H1 (cell line): Measurements from ENCODE around the gene ZNF135. TPM values are rescaled to one million over a fixed set of nuclear protein-coding genes. Genes with fewer than 3 reads are reported as not detected.

ENCODE experiments used
- CTCF ChIA-PET: fragments of 300-600 bp; sonication (Branson Sonifier 250); formaldehyde crosslinking; loops from one replicate; lab custom pipeline; 2021; ENCODE audit not compliant: partially characterized antibody; lab: Charles Lee
- POLR2A ChIA-PET: fragments of 300-600 bp; sonication (Branson Sonifier 250); formaldehyde crosslinking; loops from one replicate; lab custom pipeline; 2021; ENCODE audit warnings: inconsistent platforms; ENCODE audit not compliant: partially characterized antibody; lab: Charles Lee
- DNase-seq, 2 experiments: peaks; one replicate each; pipeline versions ENCODE4 v3.0.0 to v3.0.0-alpha.2; 2010 to 2022; ENCODE audit warnings: low spot score in 2 of 2, low read depth in 1 of 2, mixed read lengths in 1 of 2
- FAIRE-seq: peaks from 2 replicates; lab custom pipeline; 2011; peaks lifted over from hg19 to GRCh38; lab: Jason Lieb, UNC
- H2AFZ ChIP-seq: 2 replicates; pipeline ENCODE4 v1.8.1; 2012; ENCODE audit warnings: low read length, inconsistent platforms
- H2AK5ac ChIP-seq: 2 replicates; pipeline ENCODE4 v1.6.1; 2013; ENCODE audit warnings: low read depth, low read length
- H2BK120ac ChIP-seq: replicated peaks from 2 replicates; pipeline ENCODE3; 2013; ENCODE audit warnings: low read depth, low read length, inconsistent platforms
- H2BK12ac ChIP-seq: 2 replicates; pipeline ENCODE4 v1.6.1; 2013; ENCODE audit warnings: low read depth, low read length
- H2BK15ac ChIP-seq: 2 replicates; pipeline ENCODE4 v1.6.1; 2013; ENCODE audit warnings: low read length
- H2BK20ac ChIP-seq: 2 replicates; pipeline ENCODE4 v1.6.1; 2013; ENCODE audit warnings: low read length
- H2BK5ac ChIP-seq: 2 replicates; pipeline ENCODE4 v1.6.1; 2013; ENCODE audit warnings: low read depth, low read length
- H3K14ac ChIP-seq: 2 replicates; pipeline ENCODE4 v1.6.1; 2013; ENCODE audit warnings: inconsistent platforms; ENCODE audit not compliant: insufficient read length
- H3K18ac ChIP-seq: 2 replicates; pipeline ENCODE4 v1.6.1; 2013; ENCODE audit warnings: low read length; ENCODE audit errors: extremely low read depth
- H3K23ac ChIP-seq: 2 replicates; pipeline ENCODE4 v1.6.1; 2013; ENCODE audit warnings: inconsistent platforms; ENCODE audit not compliant: insufficient read length
- H3K23me2 ChIP-seq: 2 replicates; pipeline ENCODE4 v1.6.1; 2013; ENCODE audit warnings: low read depth, low read length
- H3K27ac ChIP-seq: 2 replicates; pipeline ENCODE4 v1.6.1; 2011; ENCODE audit warnings: low read depth, low read length, inconsistent platforms
- H3K27me3 ChIP-seq, 4 experiments: replicated peaks in 1 of 4; 1 replicate in 1 of 4; 2 replicates in 3 of 4; pipeline versions ENCODE4 v1.6.1 to v1.8.1; 2011 to 2013; ENCODE audit warnings: low read length in 3 of 4, mild to moderate bottlenecking in 3 of 4, inconsistent platforms in 2 of 4, mixed read lengths in 2 of 4, moderate library complexity in 1 of 4; ENCODE audit not compliant: control insufficient read depth in 3 of 4, insufficient read depth in 3 of 4; ENCODE audit errors: extremely low read depth in 1 of 4
- H3K36me3 ChIP-seq, 4 experiments: 2 replicates each; pipeline versions ENCODE4 v1.6.1 to v1.8.1; 2011 to 2013; ENCODE audit warnings: mild to moderate bottlenecking in 4 of 4, low read length in 3 of 4, moderate library complexity in 2 of 4, control low read depth in 1 of 4, inconsistent platforms in 1 of 4; ENCODE audit not compliant: insufficient read depth in 4 of 4, control insufficient read depth in 2 of 4
- H3K4ac ChIP-seq: replicated peaks from 2 replicates; pipeline ENCODE3; 2013; ENCODE audit warnings: low read length, low read depth, mixed read lengths, inconsistent platforms; ENCODE audit not compliant: insufficient read length
- H3K4me1 ChIP-seq, 4 experiments: replicated peaks in 1 of 4; 1 replicate in 1 of 4; 2 replicates in 3 of 4; pipeline versions ENCODE4 v1.6.1 to v1.8.1; 2011 to 2013; ENCODE audit warnings: low read length in 3 of 4, inconsistent platforms in 2 of 4, mixed read lengths in 1 of 4; ENCODE audit not compliant: insufficient read depth in 4 of 4, control insufficient read depth in 3 of 4
- H3K4me2 ChIP-seq, 2 experiments: 2 replicates each; pipeline versions ENCODE4 v1.6.1 to v1.8.1; 2011 to 2013; ENCODE audit warnings: low read depth in 2 of 2, low read length in 2 of 2, control low read depth in 1 of 2, inconsistent platforms in 1 of 2, mild to moderate bottlenecking in 1 of 2; ENCODE audit not compliant: insufficient read depth in 1 of 2
- H3K4me3 ChIP-seq, 4 experiments: fragments of 200-600, 300-600 bp in 1 of 4; sonication (generic), shearing (Covaris generic), sonication (Bioruptor Twin) in 1 of 4; 2 replicates each; pipeline versions ENCODE4 v1.5.1 to v1.8.1; 2011 to 2016; ENCODE audit warnings: low read length in 4 of 4, low read depth in 3 of 4, control low read depth in 2 of 4, inconsistent platforms in 2 of 4, mild to moderate bottlenecking in 2 of 4, mixed read lengths in 1 of 4, moderate library complexity in 1 of 4; ENCODE audit not compliant: insufficient read depth in 2 of 4; ENCODE audit errors: extremely low read depth in 1 of 4
- H3K56ac ChIP-seq: replicated peaks from 2 replicates; pipeline ENCODE3; 2013; ENCODE audit warnings: low read depth, mild to moderate bottlenecking, mixed read lengths, low read length, inconsistent platforms; ENCODE audit not compliant: insufficient read length
- H3K79me1 ChIP-seq: 2 replicates; pipeline ENCODE4 v1.6.1; 2013; ENCODE audit warnings: low read depth, low read length, control low read depth
- H3K79me2 ChIP-seq, 2 experiments: 2 replicates each; pipeline versions ENCODE4 v1.6.1 to v1.8.1; 2012 to 2013; ENCODE audit warnings: low read length in 2 of 2, mild to moderate bottlenecking in 2 of 2, inconsistent platforms in 1 of 2; ENCODE audit not compliant: insufficient read depth in 2 of 2, control insufficient read depth in 1 of 2
- H3K9ac ChIP-seq, 4 experiments: replicated peaks in 1 of 4; 1 replicate in 1 of 4; 2 replicates in 3 of 4; pipeline versions ENCODE4 v1.6.1 to v1.8.1; 2011 to 2013; ENCODE audit warnings: low read depth in 3 of 4, low read length in 3 of 4, control low read depth in 2 of 4, mild to moderate bottlenecking in 2 of 4, moderate library complexity in 2 of 4, inconsistent platforms in 1 of 4; ENCODE audit errors: extremely low read depth in 1 of 4
- H3K9me3 ChIP-seq, 2 experiments: 2 replicates each; pipeline versions ENCODE4 v1.6.1 to v1.8.1; 2012 to 2013; ENCODE audit warnings: mild to moderate bottlenecking in 2 of 2, moderate library complexity in 2 of 2, control low read depth in 1 of 2, inconsistent platforms in 1 of 2, low read depth in 1 of 2, low read length in 1 of 2, mixed read lengths in 1 of 2; ENCODE audit not compliant: insufficient read depth in 2 of 2
- H4K20me1 ChIP-seq, 2 experiments: replicated peaks in 1 of 2; 2 replicates each; pipeline versions ENCODE3 to v1.8.1; 2011 to 2013; ENCODE audit warnings: inconsistent platforms in 2 of 2, low read length in 2 of 2, mild to moderate bottlenecking in 1 of 2; ENCODE audit not compliant: insufficient read depth in 2 of 2, control insufficient read depth in 1 of 2
- H4K5ac ChIP-seq: 2 replicates; pipeline ENCODE4 v1.6.1; 2013; ENCODE audit warnings: low read length, low read depth, mixed read lengths, inconsistent platforms; ENCODE audit not compliant: insufficient read length
- H4K8ac ChIP-seq: 2 replicates; pipeline ENCODE4 v1.8.0; 2013; ENCODE audit warnings: mild to moderate bottlenecking, moderate library complexity, low read length, inconsistent platforms; ENCODE audit not compliant: insufficient read depth; ENCODE audit errors: extremely low read depth
- H4K91ac ChIP-seq: replicated peaks from 2 replicates; pipeline ENCODE3; 2013; ENCODE audit warnings: low read length, mixed read lengths, inconsistent platforms; ENCODE audit not compliant: insufficient read length
- ATF2 ChIP-seq: IDR thresholded peaks from 2 replicates; pipeline ENCODE4 v1.6.1; 2012; ENCODE audit warnings: low read length, inconsistent platforms
- BACH1 ChIP-seq: IDR thresholded peaks from 2 replicates; pipeline ENCODE4 v1.6.1; 2012; ENCODE audit warnings: low read length, improper control_type of control experiment
- CEBPB ChIP-seq: IDR thresholded peaks from 2 replicates; pipeline ENCODE4 v1.6.1; 2012; ENCODE audit warnings: low read depth, low read length
- CHD1 ChIP-seq: IDR thresholded peaks from 2 replicates; pipeline ENCODE4 v1.6.1; 2012; ENCODE audit warnings: low read depth, low read length, improper control_type of control experiment
- FOSL1 ChIP-seq: IDR thresholded peaks from 2 replicates; pipeline ENCODE4 v1.6.1; 2011; ENCODE audit warnings: mild to moderate bottlenecking, low read depth, low read length, moderate library complexity; ENCODE audit not compliant: insufficient read depth
- GABPA ChIP-seq: IDR thresholded peaks from 2 replicates; pipeline ENCODE4 v1.6.1; 2011; ENCODE audit warnings: mild to moderate bottlenecking, low read length, moderate library complexity, borderline replicate concordance; ENCODE audit not compliant: insufficient read depth
- MAFK ChIP-seq: IDR thresholded peaks from 2 replicates; pipeline ENCODE4 v1.6.1; 2012; ENCODE audit warnings: low read depth, mild to moderate bottlenecking, improper control_type of control experiment, low read length
- POLR2AphosphoS5 ChIP-seq: IDR thresholded peaks from 2 replicates; pipeline ENCODE4 v1.6.1; 2011; ENCODE audit warnings: low read depth, low read length
- RAD21 ChIP-seq, 2 experiments: IDR thresholded peaks in 1 of 2; conservative IDR thresholded peaks in 1 of 2; 2 replicates each; pipeline ENCODE4 v1.6.1; 2011; ENCODE audit warnings: low read depth in 2 of 2, low read length in 2 of 2, improper control_type of control experiment in 1 of 2, inconsistent platforms in 1 of 2, mild to moderate bottlenecking in 1 of 2, moderate library complexity in 1 of 2
- SUZ12 ChIP-seq: fragments of 200-600 bp; sonication (generic); IDR thresholded peaks from 2 replicates; pipeline ENCODE4 v1.6.1; 2012; ENCODE audit warnings: mild to moderate bottlenecking, inconsistent platforms, low read length, moderate library complexity, mixed read lengths
- TAF7 ChIP-seq: optimal IDR thresholded peaks from 2 replicates; pipeline ENCODE3; 2011; ENCODE audit warnings: low read depth, mild to moderate bottlenecking, inconsistent platforms, low read length, moderate library complexity, borderline replicate concordance
- TCF12 ChIP-seq: IDR thresholded peaks from 2 replicates; pipeline ENCODE4 v1.6.1; 2011; ENCODE audit warnings: low read depth, mild to moderate bottlenecking, low read length
- WGBS, 2 experiments: shearing (Covaris generic) in 1 of 2; methylation state at CpG; one replicate each; pipeline versions ENCODE4 v1.1.6 to v1.1.7; 2013 to 2015; ENCODE audit warnings: low lambda C conversion rate in 2 of 2, mixed read lengths in 2 of 2, inconsistent platforms in 1 of 2, low coverage in 1 of 2, missing lambda C conversion rate in 1 of 2; ENCODE audit not compliant: insufficient replicate concordance in 2 of 2, insufficient coverage in 1 of 2, insufficient read length in 1 of 2; ENCODE audit errors: extremely low coverage in 1 of 2, missing lambda C conversion rate in 1 of 2; 5-methylcytosine and 5-hydroxymethylcytosine counted together
- polyA plus RNA-seq, 7 experiments: library from polyadenylated mRNA; depleted of rRNA in 3 of 7; stranded (reverse) in 5 of 7; unstranded in 2 of 7; fragments of >200 nt in 5 of 7; fragments of 200-250 nt in 2 of 7; gene quantifications; 1 replicate in 5 of 7; 2 replicates in 1 of 7; 4 replicates in 1 of 7; pipeline versions ENCODE4 v1.2.1 to v1.2.3, GENCODE V29; 2011 to 2013; ENCODE audit warnings: missing spikeins in 2 of 7, mixed read lengths in 2 of 7
- total RNA-seq: library from RNA; stranded (reverse); fragmentation: NEBNext Ultra II Directional; extraction: Animal tissue kit (Norgen Biotek cat#: 25700); gene quantifications from 2 replicates; pipeline ENCODE4 v1.2.1, GENCODE V29; 2021

Gene ZNF135
- total and polyA plus RNA-seq, 2 of the 8 experiments (the other 6 are each of a cell fraction or from before 2014, with no cell fraction given), result 5.2 to 7.9 TPM

- H3K9ac ChIP-seq, result no peak overlapping the region
- H4K5ac ChIP-seq, result no peak overlapping the region
- peaks cover 0 to 3% (median 0%) of the 10 kb centered on the region in 4 experiments; a peak in 2 of 7 replicates for H3K4me1 ChIP-seq
- H2BK120ac ChIP-seq, result no peak overlapping the region
- no peaks in the 10 kb centered on the region for H3K79me1 ChIP-seq
- no peak overlapping the region for H3K4me2 ChIP-seq
- no peak overlapping the region for H3K56ac ChIP-seq
- DNase-seq (no peak), FAIRE-seq (no peak)
- ChIA-PET POLR2A (interaction anchor here (1.5 to 6.2 kb wide), 7 partner anchors 8 to 55 kb away, joined by 4 to 45 read pairs (median 7); partner anchors contain the start of gene ZNF135), CTCF (interaction anchor here (0.8 to 6.7 kb wide), 10 partner anchors 11 to 110 kb away, joined by 3 to 113 read pairs (median 9); partner anchors contain the start of gene ZNF135)
- H2BK5ac ChIP-seq, result no peak overlapping the region
- H3K79me2 ChIP-seq, result no peaks in the 10 kb centered on the region
- H3K27me3 ChIP-seq, result peaks cover 0 to 5% (median 4%) of the 10 kb centered on the region in 4 experiments; a peak in 3 of 7 replicates
- H2BK12ac ChIP-seq, result no peak overlapping the region
- H4K20me1 ChIP-seq, result no peaks in the 10 kb centered on the region
- no peak overlapping the region for H4K91ac ChIP-seq
- no peak overlapping the region for H3K4me3 ChIP-seq
- no peaks in the 10 kb centered on the region; the same call in 1 of the 2 replicates for H3K23me2 ChIP-seq
- no peak overlapping the region for H2AFZ ChIP-seq
- H3K14ac ChIP-seq, result no peak overlapping the region
- no peak overlapping the region for H3K4ac ChIP-seq
- H3K18ac ChIP-seq, result no peak overlapping the region
- WGBS, 2 experiments, result 98% methylated on average over 30 of the region's 42 CpGs; no CpG with 5 or more reads in 1 of the 2 experiments
- H2AK5ac ChIP-seq, result no peak overlapping the region
- no peak overlapping the region for H2BK15ac ChIP-seq
- no peaks in the 10 kb centered on the region for H3K36me3 ChIP-seq
- no peak overlapping the region for H4K8ac ChIP-seq
- H3K27ac ChIP-seq, result no peak overlapping the region
- peaks cover 24 to 46% of the 10 kb centered on the region in 2 experiments for H3K9me3 ChIP-seq
- no peak overlapping the region for H2BK20ac ChIP-seq
- no peak overlapping the region for H3K23ac ChIP-seq
- TF ChIP-seq RAD21 (IDR thresholded peaks at IDR 0.05 in 1 of 2, conservative IDR thresholded peaks at IDR 0.05 in 1 of 2; ENCODE audit: low read depth in 2 of 2, low read length in 2 of 2), result no peak
- TF ChIP-seq ATF2, result no peak
- TF ChIP-seq CHD1, result no peak
- TF ChIP-seq SUZ12, result no peak
- no peak for TF ChIP-seq TAF7
- TF ChIP-seq CEBPB, result no peak
- TF ChIP-seq BACH1, result no peak
- no peak for TF ChIP-seq FOSL1
- no peak for TF ChIP-seq MAFK
- TF ChIP-seq TCF12, result no peak
- no peak for TF ChIP-seq POLR2AphosphoS5
- no peak for TF ChIP-seq GABPA
These were observed 14.7 kb upstream of the ZNF135 start for GRCh38 chr19:58044391-58044790.
